ENCODE measurements around the gene ACTR2.

The ACTR2 gene

GRCh38 chr2:65279756-65280155 lies 52.1 kb downstream of the ACTR2 start:
- Histone ChIP-seq H2AFZ (ENCODE audit: low read depth) (no peak overlapping the region), H3K27ac (no peak overlapping the region), H3K36me3 (ENCODE audit: insufficient read depth) (no peaks in the 10 kb centered on the region), H3K4me3 (IDR thresholded peaks at IDR 0.05; ENCODE audit: insufficient read depth, low read depth, low read length) (no peak overlapping the region), H3K4me2 (no peak overlapping the region), H3K4me1 (ENCODE audit: low read depth, poor library complexity, severe bottlenecking) (no peaks in the 10 kb centered on the region), H3K79me2 (ENCODE audit: insufficient read depth, low read depth) (no peaks in the 10 kb centered on the region), H3K27me3 (ENCODE audit: insufficient read depth, low read depth) (no peaks in the 10 kb centered on the region), H3K9ac (no peak overlapping the region), H4K20me1 (ENCODE audit: insufficient read depth) (no peaks in the 10 kb centered on the region)
- no peak for TF ChIP-seq CTCF (conservative IDR thresholded peaks at IDR 0.05; ENCODE audit: low read depth, low read length)

GRCh38 chr2:65281627-65282351 lies 54.2 kb downstream of the ACTR2 start:
- H3K79me2 ChIP-seq (ENCODE audit: insufficient read depth, low read depth) = no peaks in the 10 kb centered on the region
- H3K27me3 ChIP-seq (ENCODE audit: insufficient read depth, low read depth) = no peaks in the 10 kb centered on the region
- no peaks in the 10 kb centered on the region for H3K4me1 ChIP-seq (ENCODE audit: low read depth, poor library complexity, severe bottlenecking)
- no peak overlapping the region for H3K4me3 ChIP-seq (IDR thresholded peaks at IDR 0.05; ENCODE audit: insufficient read depth, low read depth, low read length)
- no peak overlapping the region for H3K27ac ChIP-seq
- H4K20me1 ChIP-seq (ENCODE audit: insufficient read depth) = no peaks in the 10 kb centered on the region
- H3K9ac ChIP-seq = no peak overlapping the region
- H3K4me2 ChIP-seq = no peak overlapping the region
- H3K36me3 ChIP-seq (ENCODE audit: insufficient read depth) = no peaks in the 10 kb centered on the region
- H2AFZ ChIP-seq (ENCODE audit: low read depth) = no peak overlapping the region
- TF ChIP-seq CTCF (conservative IDR thresholded peaks at IDR 0.05; ENCODE audit: low read depth, low read length) = no peak

GRCh38 chr2:65282477-65283053 lies 54.9 kb downstream of the ACTR2 start:
- Histone ChIP-seq H3K9ac (no peak overlapping the region), H3K4me3 (IDR thresholded peaks at IDR 0.05; ENCODE audit: insufficient read depth, low read depth, low read length) (no peak overlapping the region), H3K27ac (no peak overlapping the region), H4K20me1 (ENCODE audit: insufficient read depth) (no peaks in the 10 kb centered on the region), H3K36me3 (ENCODE audit: insufficient read depth) (no peaks in the 10 kb centered on the region), H2AFZ (ENCODE audit: low read depth) (no peak overlapping the region), H3K27me3 (ENCODE audit: insufficient read depth, low read depth) (no peaks in the 10 kb centered on the region), H3K4me1 (ENCODE audit: low read depth, poor library complexity, severe bottlenecking) (no peaks in the 10 kb centered on the region), H3K79me2 (ENCODE audit: insufficient read depth, low read depth) (no peaks in the 10 kb centered on the region), H3K4me2 (no peak overlapping the region)
- no peak for TF ChIP-seq CTCF (conservative IDR thresholded peaks at IDR 0.05; ENCODE audit: low read depth, low read length)

GRCh38 chr2:65287364-65287763 lies 59.7 kb downstream of the ACTR2 start:
- H3K27ac ChIP-seq = no peak overlapping the region
- no peak overlapping the region for H3K4me3 ChIP-seq (IDR thresholded peaks at IDR 0.05; ENCODE audit: insufficient read depth, low read depth, low read length)
- no peaks in the 10 kb centered on the region for H3K36me3 ChIP-seq (ENCODE audit: insufficient read depth)
- no peak overlapping the region for H3K9ac ChIP-seq
- no peaks in the 10 kb centered on the region for H4K20me1 ChIP-seq (ENCODE audit: insufficient read depth)
- H3K4me2 ChIP-seq = no peak overlapping the region
- no peaks in the 10 kb centered on the region for H3K79me2 ChIP-seq (ENCODE audit: insufficient read depth, low read depth)
- no peaks in the 10 kb centered on the region for H3K27me3 ChIP-seq (ENCODE audit: insufficient read depth, low read depth)
- no peaks in the 10 kb centered on the region for H3K4me1 ChIP-seq (ENCODE audit: low read depth, poor library complexity, severe bottlenecking)
- no peak overlapping the region for H2AFZ ChIP-seq (ENCODE audit: low read depth)
- TF ChIP-seq CTCF (conservative IDR thresholded peaks at IDR 0.05; ENCODE audit: low read depth, low read length) = no peak
